Cardiac fibroblast (primary cell): ENCODE data around the gene PRDX2.
A peak's percentile ranks its signal among the peaks of the same experiment; 100 is the strongest.

Experiments used
- DNase-seq, 2 donors: peaks; one replicate each; pipeline versions ENCODE4 v3.0.0 to v3.0.0-alpha.2; 2010; ENCODE audit warnings: low read depth in 2 of 2
- H3K4me3 ChIP-seq, 2 donors: replicated peaks in 1 of 2; 1 replicate in 1 of 2; 2 replicates in 1 of 2; pipeline ENCODE4 v1.5.1; 2011; ENCODE audit warnings: low read depth in 2 of 2, low read length in 2 of 2, mild to moderate bottlenecking in 2 of 2, moderate library complexity in 1 of 2
- CTCF ChIP-seq: IDR thresholded peaks from one replicate; pipeline ENCODE4 v1.5.1; 2011; ENCODE audit warnings: low read depth, mild to moderate bottlenecking, low read length, inconsistent platforms

Gene PRDX2

GRCh38 chr19:12841094-12841493 is 39.5 kb upstream of the PRDX2 start:
- no peak for TF ChIP-seq CTCF
- DNase-seq, result peak; percentile 29 to 52
- peak overlapping the region; percentile 38 to 41 for H3K4me3 ChIP-seq

- peak overlapping the region; percentile 38 to 41 for H3K4me3 ChIP-seq
- TF ChIP-seq CTCF, result no peak
Measured at GRCh38 chr19:12840091-12841079, 38.8 kb upstream of the PRDX2 start.

GRCh38 chr19:12838886-12839756 is 37.5 kb upstream of the PRDX2 start:
- no peak for DNase-seq
- no peak overlapping the region for H3K4me3 ChIP-seq
- no peak for TF ChIP-seq CTCF

More at GRCh38 chr19:12840091-12841079, 38.8 kb upstream of the PRDX2 start:
- peak; percentile 74 to 83 for DNase-seq

GRCh38 chr19:12838182-12838885 is 36.7 kb upstream of the PRDX2 start, which contains the start of gene MAST1:
Gene MAST1, plus strand, starts transcription at chr19:12838515. Its CDS starts 58 bp downstream, at chr19:12838573.
- no peak for TF ChIP-seq CTCF
- H3K4me3 ChIP-seq, result peak within 1 kb of the TSS; percentile 10 to 21
- DNase-seq, result peak in 1 of 2 donors; percentile 29

GRCh38 chr19:12837225-12837624 is 35.6 kb upstream of the PRDX2 start:
- TF ChIP-seq CTCF, result no peak
- no peak for DNase-seq
- H3K4me3 ChIP-seq, result no peak overlapping the region

GRCh38 chr19:12836529-12836863 is 34.9 kb upstream of the PRDX2 start:
- no peak overlapping the region for H3K4me3 ChIP-seq
- no peak for DNase-seq
- no peak for TF ChIP-seq CTCF
